ENCODE measurements around the gene UBE2H. TPM values are rescaled to one million over a fixed set of nuclear protein-coding genes. Genes with fewer than 3 reads are reported as not detected.
A peak's percentile ranks its signal among the peaks of the same experiment; 100 is the strongest.

The UBE2H gene
- total and polyA plus RNA-seq, 10 donors, result 13.5 to 98.0 (median 65.5) TPM

GRCh38 chr7:129793506-129794310 is 159.1 kb downstream of the UBE2H start:
- Histone ChIP-seq H3K9me3 (no peaks in the 10 kb centered on the region), H3K4me3 (no peak overlapping the region), H3K27me3 (replicated peaks in 1 of 7) (peaks cover 0 to 27% (median 0%) of the 10 kb centered on the region in 7 donors), H3K36me3 (no peaks in the 10 kb centered on the region), H3K27ac (no peak overlapping the region), H3K4me1 (no peaks in the 10 kb centered on the region)
- 66 to 86% (median 81%) methylated on average over 7 to 9 of the region's 9 CpGs for WGBS, 5 donors
- DNase-seq, result peak; percentile 47
- no peak for TF ChIP-seq POLR2AphosphoS5 (IDR thresholded peaks at IDR 0.05)
- no peak for TF ChIP-seq CTCF (IDR thresholded peaks at IDR 0.05 in 8 of 11, conservative IDR thresholded peaks at IDR 0.05 in 3 of 11)
- TF ChIP-seq POLR2A (IDR thresholded peaks at IDR 0.05), result no peak
- intact Hi-C loops (cut with DNase I; ENCODE audit: low total_unique reads), result no loop called here

DNA sequence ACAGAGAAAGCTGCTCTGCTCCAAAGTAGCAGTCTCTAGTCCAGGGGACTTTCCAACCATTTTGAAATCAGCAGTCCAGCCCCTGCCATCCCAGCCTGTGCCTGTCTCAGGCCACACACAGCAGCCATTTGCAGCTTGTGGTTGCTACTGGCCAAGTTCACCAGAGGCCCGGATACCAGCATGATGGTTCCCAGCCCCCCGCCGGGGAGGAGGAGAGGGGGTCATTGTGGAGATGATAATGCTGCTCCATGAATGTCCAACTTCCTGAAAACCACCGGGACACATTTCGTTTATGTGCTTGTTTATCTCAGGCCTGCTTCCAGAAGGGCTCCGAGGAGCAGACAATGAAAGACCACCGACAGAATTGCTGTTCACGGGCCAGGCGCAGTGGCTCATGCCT is 160.0 kb downstream of the UBE2H start:
- H3K4me1 ChIP-seq, result no peaks in the 10 kb centered on the region
- peak; percentile 47 for DNase-seq
- intact Hi-C loops (cut with DNase I; ENCODE audit: low total_unique reads), result no loop called here
- no peak overlapping the region for H3K27ac ChIP-seq
- H3K36me3 ChIP-seq, result no peaks in the 10 kb centered on the region
- peaks cover 0 to 34% (median 0%) of the 10 kb centered on the region in 7 donors for H3K27me3 ChIP-seq (replicated peaks in 1 of 7)
- TF ChIP-seq POLR2A (IDR thresholded peaks at IDR 0.05) (no peak), POLR2AphosphoS5 (IDR thresholded peaks at IDR 0.05) (no peak), CTCF (IDR thresholded peaks at IDR 0.05 in 8 of 11, conservative IDR thresholded peaks at IDR 0.05 in 3 of 11) (no peak)
- no peak overlapping the region for H3K4me3 ChIP-seq
- 68 to 82% (median 74%) methylated on average over 8 to 9 of the region's 9 CpGs for WGBS, 5 donors
- H3K9me3 ChIP-seq, result no peaks in the 10 kb centered on the region

DNA sequence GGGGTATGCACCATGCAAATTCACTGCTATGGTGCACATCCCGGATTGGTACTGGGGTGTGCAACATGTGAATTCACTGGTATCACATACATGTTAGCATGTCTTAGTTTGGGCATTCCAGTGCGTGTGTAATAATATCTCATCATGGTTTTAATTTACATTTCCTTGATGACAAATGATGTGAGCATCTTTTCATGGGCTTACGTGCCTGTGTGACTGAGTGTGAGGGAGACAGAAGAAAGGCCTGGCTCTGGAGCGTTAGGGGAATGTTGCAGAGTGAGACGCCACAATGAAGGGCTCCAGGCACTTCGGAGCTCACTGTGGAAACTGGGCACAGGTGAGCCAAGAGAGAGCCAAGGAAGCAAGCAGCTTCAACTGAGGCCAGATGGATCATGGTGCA is 162.6 kb downstream of the UBE2H start:
- H3K27ac ChIP-seq, result no peak overlapping the region
- no peak overlapping the region for H3K4me3 ChIP-seq
- peaks cover 6 to 12% (median 10%) of the 10 kb centered on the region in 6 donors for H3K4me1 ChIP-seq
- TF ChIP-seq CTCF (IDR thresholded peaks at IDR 0.05 in 8 of 11, conservative IDR thresholded peaks at IDR 0.05 in 3 of 11), result no peak
- no peak for TF ChIP-seq POLR2AphosphoS5 (IDR thresholded peaks at IDR 0.05)
- no peak for TF ChIP-seq POLR2A (IDR thresholded peaks at IDR 0.05)
- H3K9me3 ChIP-seq, result no peaks in the 10 kb centered on the region
- no peak for DNase-seq
- WGBS, 5 donors, result 77 to 92% (median 81%) methylated on average over 6 of the region's 6 CpGs
- H3K36me3 ChIP-seq, result no peaks in the 10 kb centered on the region
- peaks cover 0 to 60% (median 22%) of the 10 kb centered on the region in 7 donors for H3K27me3 ChIP-seq (replicated peaks in 1 of 7)
- intact Hi-C loops (cut with DNase I; ENCODE audit: low total_unique reads), result no loop called here

DNA sequence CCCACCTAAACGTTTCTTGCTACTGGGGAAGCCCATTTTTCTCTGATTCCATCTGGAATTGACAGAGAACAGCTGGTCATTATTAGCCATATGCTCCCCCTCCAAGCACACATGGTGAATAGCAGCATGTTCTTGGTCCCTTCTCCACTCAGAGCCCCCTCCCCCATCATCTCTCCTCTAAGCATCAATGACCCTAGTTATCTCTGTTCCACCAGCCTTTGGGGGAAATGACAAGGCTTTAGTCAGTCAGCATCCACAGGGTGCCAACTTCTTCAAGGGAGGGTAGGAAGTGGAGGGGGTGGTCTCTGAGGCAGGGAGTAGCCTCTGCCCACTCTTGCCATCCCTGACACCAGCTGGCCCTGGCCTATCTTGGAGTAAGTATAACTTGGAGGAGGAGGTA is 163.1 kb downstream of the UBE2H start:
- TF ChIP-seq POLR2AphosphoS5 (IDR thresholded peaks at IDR 0.05), result no peak
- no peak for TF ChIP-seq CTCF (IDR thresholded peaks at IDR 0.05 in 8 of 11, conservative IDR thresholded peaks at IDR 0.05 in 3 of 11)
- no peak for TF ChIP-seq POLR2A (IDR thresholded peaks at IDR 0.05)
- DNase-seq, result no peak
- Histone ChIP-seq H3K4me3 (no peak overlapping the region), H3K27ac (no peak overlapping the region), H3K27me3 (replicated peaks in 1 of 7) (peaks cover 4 to 65% (median 27%) of the 10 kb centered on the region in 7 donors), H3K4me1 (peaks cover 11 to 17% (median 15%) of the 10 kb centered on the region in 6 donors), H3K36me3 (no peaks in the 10 kb centered on the region), H3K9me3 (no peaks in the 10 kb centered on the region)
- intact Hi-C loops (cut with DNase I; ENCODE audit: low total_unique reads), result no loop called here
- WGBS, 5 donors, result 20 to 50% (median 42%) methylated on average over 1 of the region's 1 CpG

All from spleen (tissue), 11 donors.